Stimulated activated CD4-positive, alpha-beta T cell treated with anti-CD3 and anti-CD28 coated beads, TNF-alpha, amount 100 ng/mL, for 24 hours (primary cell): Measurements from ENCODE around the gene PSME1.

ENCODE experiments used
- DNase-seq, 3 experiments: peaks; one replicate each; pipeline ENCODE4 v3.0.0-alpha.2; 2020; ENCODE audit warnings: low read depth in 3 of 3

Gene PSME1

DNA sequence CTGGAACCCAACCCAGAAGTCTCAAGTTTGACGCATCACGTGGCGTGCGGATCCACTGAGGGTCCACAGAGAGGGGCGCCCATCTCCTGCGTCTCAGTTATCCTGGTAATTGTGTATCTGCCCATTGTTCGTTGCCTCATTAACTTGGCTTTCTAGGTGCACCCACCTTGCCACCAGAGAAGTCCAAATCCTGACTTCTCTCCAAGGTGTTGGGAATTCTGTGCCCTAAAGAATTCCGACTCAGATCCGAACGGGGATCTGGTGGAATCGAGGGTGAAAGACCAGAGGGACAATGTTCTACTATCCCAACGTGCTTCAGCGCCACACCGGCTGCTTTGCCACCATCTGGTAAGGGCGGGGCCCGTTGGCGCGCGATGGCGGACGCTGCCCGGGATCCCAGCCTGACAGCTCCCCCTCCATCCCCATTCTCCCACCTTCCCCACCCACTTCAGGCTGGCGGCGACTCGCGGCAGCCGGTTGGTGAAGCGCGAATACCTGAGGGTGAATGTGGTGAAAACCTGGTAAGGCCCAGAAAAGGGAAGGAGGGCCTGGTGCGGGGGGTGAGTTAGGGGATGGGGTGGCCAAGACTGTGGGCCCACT is 36.4 kb downstream of the PSME1 start:
- no peak for DNase-seq

DNA sequence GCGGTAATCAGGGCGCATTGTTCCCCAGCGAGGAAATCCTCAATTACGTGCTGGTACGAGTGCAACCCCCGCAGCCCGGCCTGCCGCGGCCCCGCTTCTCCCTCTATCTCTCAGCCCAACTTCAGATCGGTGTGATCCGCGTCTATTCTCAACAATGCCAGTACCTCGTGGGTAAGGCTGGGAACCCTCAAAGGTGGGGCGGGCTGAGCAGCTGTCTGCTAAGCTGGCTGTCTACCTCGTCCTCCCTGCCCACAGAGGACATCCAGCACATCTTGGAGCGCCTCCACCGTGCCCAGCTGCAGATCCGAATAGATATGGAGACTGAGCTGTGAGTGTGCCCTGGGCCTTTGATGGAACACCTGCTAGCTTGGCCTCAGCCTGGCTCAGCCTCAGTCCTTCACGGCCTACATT is 36.9 kb downstream of the PSME1 start:
- DNase-seq = no peak

- DNase-seq = no peak
These were observed 40.6 kb downstream of the PSME1 start for GRCh38 chr14:24176599-24176998.

DNA sequence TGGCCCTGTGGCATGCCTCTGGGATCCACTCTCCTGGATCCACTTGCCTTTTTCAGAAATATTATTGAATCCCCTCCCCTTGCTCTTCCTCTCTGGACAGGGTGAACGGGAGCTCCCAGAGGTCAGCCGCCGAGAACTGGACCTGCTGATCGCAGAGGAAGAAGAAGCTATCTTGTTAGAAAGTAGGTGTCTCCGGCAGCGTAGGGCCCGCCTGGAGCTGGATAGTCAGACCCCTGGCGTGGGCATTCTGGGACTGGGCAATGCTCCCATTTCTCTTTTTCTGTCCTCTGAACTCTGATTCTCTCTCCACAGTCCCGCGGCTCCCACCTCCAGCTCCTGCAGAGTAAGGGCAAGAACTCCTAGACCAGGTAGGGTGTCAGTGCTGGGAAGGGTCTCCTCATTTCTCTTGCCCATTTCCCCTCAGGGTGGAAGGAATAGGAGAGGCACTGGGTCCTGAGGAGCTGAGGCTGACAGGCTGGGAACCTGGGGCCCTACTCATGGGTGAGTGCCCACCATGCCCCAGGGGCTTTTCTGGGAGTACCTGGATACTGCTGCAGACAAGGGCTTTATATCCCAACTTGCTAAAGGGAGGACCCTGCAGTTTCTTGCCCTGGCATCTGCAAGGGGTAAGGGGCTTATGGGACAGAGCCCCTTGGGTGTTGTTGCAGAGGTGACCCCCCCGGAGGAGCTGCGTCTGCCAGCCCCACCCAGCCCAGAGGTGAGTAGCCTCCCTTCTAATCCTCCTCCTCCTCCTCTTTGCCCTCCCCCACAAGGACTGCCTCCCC is 41.2 kb downstream of the PSME1 start:
- DNase-seq = no peak

DNA sequence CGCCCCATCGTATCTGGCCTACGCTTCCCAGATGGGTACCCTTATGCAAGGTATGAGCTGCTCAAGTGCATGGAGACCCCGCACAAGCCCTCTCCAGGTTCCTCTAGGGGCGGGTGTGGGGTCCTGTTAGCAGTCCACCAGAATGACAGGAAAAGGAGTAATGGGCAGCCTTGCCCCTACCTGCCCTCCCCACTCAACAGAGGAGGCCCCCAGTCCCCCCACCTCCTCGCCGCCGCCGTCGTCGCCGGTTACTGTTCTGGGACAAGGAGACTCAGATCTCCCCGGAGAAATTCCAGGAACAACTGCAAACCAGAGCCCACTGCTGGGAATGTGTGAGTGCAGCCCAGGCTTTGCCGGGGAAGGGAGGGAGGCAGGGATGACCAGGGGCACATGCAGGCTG is 41.9 kb downstream of the PSME1 start:
- DNase-seq = no peak

GRCh38 chr14:24178399-24179178 is 42.6 kb downstream of the PSME1 start:
- DNase-seq = no peak

GRCh38 chr14:24179294-24179960 is 43.4 kb downstream of the PSME1 start:
- DNase-seq = no peak

DNA sequence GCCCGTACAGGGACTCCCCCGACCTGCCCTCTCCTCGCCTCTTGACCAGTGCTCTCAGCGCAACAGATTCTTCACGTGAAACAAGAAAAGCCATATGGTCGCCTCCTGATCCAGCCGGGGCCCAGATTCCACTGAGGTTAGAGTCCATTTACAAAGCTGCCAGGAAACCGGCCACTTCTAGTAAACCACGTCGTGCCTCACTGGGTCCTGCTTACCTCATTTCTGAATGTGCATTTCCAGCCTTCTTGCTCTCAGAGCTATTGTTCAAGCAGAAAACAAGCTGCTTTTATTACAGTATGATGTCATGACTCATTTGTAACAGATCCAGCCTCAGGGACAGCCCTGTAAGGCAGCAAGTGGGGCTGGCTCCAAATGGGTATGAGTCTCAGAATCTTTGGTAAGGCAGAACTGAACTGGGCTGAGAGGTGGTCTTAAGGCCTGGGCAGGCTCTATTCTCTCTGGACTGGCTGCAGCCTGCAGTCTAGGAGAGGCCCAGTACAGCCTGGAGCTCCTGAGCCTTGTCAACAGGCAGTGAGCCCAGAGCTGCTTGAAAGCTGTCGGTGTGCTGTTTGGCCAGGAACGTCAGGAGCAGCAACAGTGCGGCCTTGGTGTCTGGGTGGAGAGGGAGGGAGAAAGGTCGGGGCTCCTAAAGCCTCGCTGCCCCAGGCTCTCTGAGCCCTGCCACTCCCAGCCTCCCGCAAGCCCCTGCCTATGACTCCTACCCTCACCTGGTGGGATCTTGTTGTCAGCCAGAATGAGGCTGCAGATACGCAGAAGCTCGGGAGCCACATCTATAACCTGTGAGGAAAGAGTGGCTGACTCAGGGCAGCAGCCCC is 44.2 kb downstream of the PSME1 start:
- no peak for DNase-seq

DNA sequence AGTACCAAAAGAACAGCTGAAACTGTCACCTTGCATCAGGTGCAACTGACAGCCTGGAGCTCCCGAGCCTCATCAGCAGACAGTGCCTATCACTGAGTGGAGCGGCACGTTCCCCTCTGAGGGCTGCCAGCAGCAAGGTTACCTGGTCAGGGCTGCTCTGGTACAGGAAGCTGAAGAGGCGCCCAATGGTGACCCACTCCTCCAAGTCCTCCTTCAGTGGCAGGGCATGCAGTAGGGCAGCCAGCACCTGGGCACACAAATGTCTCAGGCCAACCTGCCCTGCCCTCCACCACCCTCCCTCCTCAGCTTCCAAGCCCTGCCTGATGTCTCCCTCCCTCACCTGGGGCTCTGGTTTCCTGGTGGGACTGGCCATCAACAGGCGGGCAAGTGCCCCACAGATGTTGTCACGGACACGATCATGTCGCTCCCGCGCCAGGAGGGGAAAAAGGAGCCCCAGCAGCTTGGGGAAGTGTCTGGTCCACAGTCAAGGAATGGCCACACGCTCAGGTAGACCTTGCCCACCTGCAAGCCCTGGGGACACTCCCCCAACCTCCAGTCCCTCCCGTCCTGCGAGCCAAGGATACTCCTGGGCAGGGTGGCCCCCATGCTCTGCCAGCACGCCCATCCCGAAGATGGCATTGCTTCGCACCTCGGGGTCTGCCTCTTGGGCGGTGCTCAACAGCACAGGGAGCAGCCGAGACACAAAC is 45.5 kb downstream of the PSME1 start:
- no peak for DNase-seq

- DNase-seq = no peak
These were observed 46.3 kb downstream of the PSME1 start for GRCh38 chr14:24182110-24182882.

DNA sequence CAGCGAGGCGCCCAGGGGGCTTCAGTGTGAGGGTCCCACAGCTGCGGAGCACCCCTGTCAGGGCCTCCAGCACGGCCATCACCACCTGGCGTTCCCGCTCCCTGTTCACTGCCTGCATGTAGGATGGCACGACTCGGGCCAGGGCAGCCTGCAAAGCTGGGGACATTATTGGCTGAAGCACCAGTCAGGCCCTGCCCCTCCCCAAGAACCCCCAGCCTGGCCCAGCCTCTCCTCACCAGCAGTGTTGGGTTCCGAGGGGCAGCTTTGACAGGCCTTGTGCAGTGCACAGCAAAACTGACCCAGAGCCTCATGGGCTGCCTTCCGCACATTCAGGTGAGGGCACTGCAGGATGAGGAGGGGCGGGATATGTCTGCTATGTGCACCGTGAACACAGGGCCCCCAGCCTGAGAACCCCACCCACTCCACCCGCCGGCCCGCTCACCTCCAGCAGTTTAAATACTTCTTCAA is 47.1 kb downstream of the PSME1 start:
- DNase-seq = no peak

- DNase-seq = no peak
These were observed 48.3 kb downstream of the PSME1 start for GRCh38 chr14:24184104-24184970.

DNA sequence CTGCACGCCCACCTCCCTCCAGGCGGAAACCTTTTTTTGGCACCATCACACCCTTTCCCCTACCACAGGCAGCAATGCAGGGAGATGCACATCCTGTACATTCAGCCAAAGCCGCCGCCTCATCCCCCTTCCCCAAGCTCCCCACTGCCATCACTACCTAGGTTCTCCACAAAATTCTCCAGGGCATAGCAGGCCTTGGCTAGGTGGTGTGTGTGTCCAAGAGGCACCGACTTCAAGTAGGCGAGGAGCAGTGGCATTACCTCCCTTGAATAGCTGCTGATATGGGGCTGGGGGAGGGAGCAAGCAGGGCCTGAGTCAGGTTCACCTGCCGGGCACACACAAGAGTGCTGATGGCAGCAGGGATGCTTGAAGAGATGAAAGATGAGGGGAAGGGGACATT is 49.0 kb downstream of the PSME1 start:
- no peak for DNase-seq

DNA sequence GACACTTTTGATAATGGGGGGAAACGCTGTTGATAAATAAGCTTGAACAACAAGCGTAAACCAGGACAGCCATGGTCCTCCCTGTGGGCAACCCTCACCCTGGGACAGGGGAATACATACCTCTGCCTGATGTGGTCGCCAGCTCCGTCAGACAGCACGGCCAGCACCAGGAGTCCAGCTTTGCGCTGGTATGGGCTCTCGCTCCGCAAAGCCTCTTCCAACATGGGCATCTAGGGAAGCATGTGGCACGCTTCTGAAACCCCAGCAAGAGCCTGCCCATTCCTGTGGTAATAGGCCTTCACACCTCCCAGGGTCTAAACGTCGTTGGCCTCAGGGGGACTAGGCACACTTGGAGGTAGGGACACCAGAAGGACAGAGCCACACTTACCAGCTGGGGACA is 49.7 kb downstream of the PSME1 start:
- DNase-seq = no peak

DNA sequence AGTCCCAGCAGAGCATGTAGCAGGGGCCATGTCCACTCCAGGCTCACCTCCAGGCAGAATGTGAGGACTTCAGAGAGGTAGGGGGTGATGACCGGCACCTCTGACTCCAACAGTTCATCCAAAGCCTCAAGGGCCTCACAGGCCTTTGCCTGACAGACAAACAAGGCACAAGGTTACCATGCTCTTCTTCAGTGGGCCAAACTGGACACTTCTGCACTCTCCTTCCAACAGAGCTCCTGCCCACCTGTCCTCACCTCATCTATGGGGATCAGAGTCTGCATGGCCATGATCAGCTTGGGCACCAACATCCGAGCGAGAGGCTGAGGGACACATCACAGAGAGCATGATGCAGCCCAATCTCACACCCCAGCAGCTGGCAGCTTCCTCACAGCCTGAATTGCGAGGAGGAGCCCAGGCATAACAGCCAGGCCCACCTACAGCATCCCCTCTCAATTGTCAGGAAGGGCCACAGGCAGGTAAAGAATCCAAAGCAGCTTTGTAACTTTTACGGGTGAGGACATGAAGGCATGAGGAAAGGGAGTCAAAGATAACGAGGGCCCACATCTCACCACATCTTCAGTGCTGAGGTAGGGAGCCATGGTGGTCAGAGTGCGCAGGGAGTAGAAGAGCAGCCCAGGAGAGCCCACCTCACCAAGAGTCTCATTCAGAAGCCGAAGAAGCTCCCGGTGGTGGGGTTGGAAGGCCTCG is 51.0 kb downstream of the PSME1 start:
- DNase-seq = no peak

- DNase-seq = no peak
These were observed 51.5 kb downstream of the PSME1 start for GRCh38 chr14:24187539-24187915.
